ENCODE results near the gene NPPB. TPM values are rescaled to one million over a fixed set of nuclear protein-coding genes. Genes with fewer than 3 reads are reported as not detected.

NPPB gene
- total RNA-seq, 4 donors from 2014 or later = not detected

- intact Hi-C loops (cut with DNase I; ENCODE audit: low total_unique reads) = no loop called here
- Histone ChIP-seq H3K27ac (no peak overlapping the region), H3K4me1 (no peaks in the 10 kb centered on the region), H3K4me3 (no peak overlapping the region), H3K36me3 (no peaks in the 10 kb centered on the region), H3K27me3 (no peaks in the 10 kb centered on the region), H3K9me3 (no peaks in the 10 kb centered on the region)
- TF ChIP-seq POLR2A (IDR thresholded peaks at IDR 0.05) (no peak), CTCF (IDR thresholded peaks at IDR 0.05) (no peak)
- no peak for DNase-seq
These were observed 11.0 kb upstream of the NPPB start for GRCh38 chr1:11869650-11870207.

DNA sequence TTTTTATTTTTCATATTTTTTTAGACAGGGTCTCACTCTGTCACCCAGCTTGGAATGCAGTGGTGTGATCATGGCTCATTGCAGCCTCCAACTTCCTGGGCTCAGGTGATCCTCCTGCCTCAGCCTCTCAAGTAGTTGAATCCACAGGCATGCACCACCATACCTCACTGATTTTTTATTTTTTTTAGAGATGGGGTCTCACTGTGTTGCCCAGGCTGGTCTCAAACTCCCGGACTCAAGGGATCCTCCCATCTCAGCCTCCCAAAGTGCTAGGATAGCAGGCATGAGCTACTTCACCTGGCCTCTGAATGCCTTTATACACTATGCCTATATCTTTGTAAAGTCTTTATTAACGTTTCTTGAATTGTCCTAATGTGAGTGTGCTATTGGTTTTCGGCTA lies 10.4 kb upstream of the NPPB start:
- H3K4me1 ChIP-seq = no peaks in the 10 kb centered on the region
- intact Hi-C loops (cut with DNase I; ENCODE audit: low total_unique reads) = no loop called here
- no peaks in the 10 kb centered on the region for H3K9me3 ChIP-seq
- no peaks in the 10 kb centered on the region for H3K36me3 ChIP-seq
- H3K27me3 ChIP-seq = no peaks in the 10 kb centered on the region
- no peak for DNase-seq
- no peak overlapping the region for H3K4me3 ChIP-seq
- H3K27ac ChIP-seq = no peak overlapping the region
- no peak for TF ChIP-seq POLR2A (IDR thresholded peaks at IDR 0.05)
- no peak for TF ChIP-seq CTCF (IDR thresholded peaks at IDR 0.05)

DNA sequence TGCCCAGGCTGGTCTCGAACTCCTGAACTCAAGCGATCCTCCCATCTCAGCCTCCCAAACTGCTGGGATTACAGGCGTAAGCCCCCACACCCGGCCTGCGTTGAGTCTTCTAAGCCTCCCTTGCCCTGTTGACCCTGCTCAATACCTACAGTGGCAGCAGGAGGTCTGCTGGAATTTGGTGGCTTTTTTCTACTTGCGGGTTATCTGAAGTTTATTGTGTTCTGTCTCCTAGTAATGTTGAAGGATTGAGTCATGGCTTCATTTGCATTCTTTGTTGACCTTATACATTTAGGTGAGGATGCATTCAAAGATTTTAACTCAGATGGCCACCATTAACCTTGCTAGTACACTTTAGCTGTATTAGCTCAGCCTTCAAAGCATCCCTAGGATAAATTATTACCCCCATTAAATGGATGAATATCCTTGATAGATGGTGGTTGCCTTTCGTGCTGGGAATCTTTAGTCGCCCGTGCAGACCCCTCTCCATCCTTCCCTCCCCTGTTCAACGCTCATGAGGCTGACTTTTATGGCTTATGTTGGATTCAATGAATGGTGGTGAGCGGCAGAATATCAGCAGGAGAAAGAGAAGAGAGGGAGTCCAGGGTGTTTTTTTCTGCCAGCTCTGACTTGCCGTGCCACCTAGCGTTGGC lies 9.7 kb upstream of the NPPB start:
- intact Hi-C loops (cut with DNase I; ENCODE audit: low total_unique reads) = no loop called here
- no peaks in the 10 kb centered on the region for H3K27me3 ChIP-seq

GRCh38 chr1:11862890-11863289 lies 4.1 kb upstream of the NPPB start:
- H3K27me3 ChIP-seq = peaks cover 3 to 17% of the 10 kb centered on the region in 2 donors
- no peak overlapping the region for H3K27ac ChIP-seq
- intact Hi-C loops (cut with DNase I; ENCODE audit: low total_unique reads) = no loop called here
- DNase-seq = no peak
- H3K4me3 ChIP-seq = no peak overlapping the region
- TF ChIP-seq CTCF (IDR thresholded peaks at IDR 0.05) = no peak
- TF ChIP-seq POLR2A (IDR thresholded peaks at IDR 0.05) = no peak
- no peaks in the 10 kb centered on the region for H3K4me1 ChIP-seq
- no peaks in the 10 kb centered on the region for H3K36me3 ChIP-seq
- no peaks in the 10 kb centered on the region for H3K9me3 ChIP-seq

More for the DNA sequence above, 9.7 kb upstream of the NPPB start:
- TF ChIP-seq POLR2A (IDR thresholded peaks at IDR 0.05) = no peak
- no peak for TF ChIP-seq CTCF (IDR thresholded peaks at IDR 0.05)
- no peak overlapping the region for H3K4me3 ChIP-seq
- DNase-seq = no peak
- no peaks in the 10 kb centered on the region for H3K36me3 ChIP-seq
- H3K9me3 ChIP-seq = no peaks in the 10 kb centered on the region
- no peaks in the 10 kb centered on the region for H3K4me1 ChIP-seq
- H3K27ac ChIP-seq = no peak overlapping the region

- Histone ChIP-seq H3K36me3 (no peaks in the 10 kb centered on the region), H3K27me3 (peaks cover 3 to 17% of the 10 kb centered on the region in 2 donors), H3K9me3 (no peaks in the 10 kb centered on the region), H3K27ac (no peak overlapping the region), H3K4me3 (no peak overlapping the region), H3K4me1 (no peaks in the 10 kb centered on the region)
- TF ChIP-seq POLR2A (IDR thresholded peaks at IDR 0.05) = no peak
- TF ChIP-seq CTCF (IDR thresholded peaks at IDR 0.05) = no peak
- intact Hi-C loops (cut with DNase I; ENCODE audit: low total_unique reads) = no loop called here
- no peak for DNase-seq
These were observed 1.8 kb upstream of the NPPB start for GRCh38 chr1:11860587-11860986.

All from uterus (tissue), 4 donors.